Measurements from ENCODE around the gene SYCP2L.
A peak's percentile ranks its signal among the peaks of the same experiment; 100 is the strongest.
"Not testable (repeated sequence)": the region's sequence is repeated elsewhere in the genome, so short reads cannot be mapped to it uniquely, and the experiment has no call there.

The SYCP2L gene

DNA sequence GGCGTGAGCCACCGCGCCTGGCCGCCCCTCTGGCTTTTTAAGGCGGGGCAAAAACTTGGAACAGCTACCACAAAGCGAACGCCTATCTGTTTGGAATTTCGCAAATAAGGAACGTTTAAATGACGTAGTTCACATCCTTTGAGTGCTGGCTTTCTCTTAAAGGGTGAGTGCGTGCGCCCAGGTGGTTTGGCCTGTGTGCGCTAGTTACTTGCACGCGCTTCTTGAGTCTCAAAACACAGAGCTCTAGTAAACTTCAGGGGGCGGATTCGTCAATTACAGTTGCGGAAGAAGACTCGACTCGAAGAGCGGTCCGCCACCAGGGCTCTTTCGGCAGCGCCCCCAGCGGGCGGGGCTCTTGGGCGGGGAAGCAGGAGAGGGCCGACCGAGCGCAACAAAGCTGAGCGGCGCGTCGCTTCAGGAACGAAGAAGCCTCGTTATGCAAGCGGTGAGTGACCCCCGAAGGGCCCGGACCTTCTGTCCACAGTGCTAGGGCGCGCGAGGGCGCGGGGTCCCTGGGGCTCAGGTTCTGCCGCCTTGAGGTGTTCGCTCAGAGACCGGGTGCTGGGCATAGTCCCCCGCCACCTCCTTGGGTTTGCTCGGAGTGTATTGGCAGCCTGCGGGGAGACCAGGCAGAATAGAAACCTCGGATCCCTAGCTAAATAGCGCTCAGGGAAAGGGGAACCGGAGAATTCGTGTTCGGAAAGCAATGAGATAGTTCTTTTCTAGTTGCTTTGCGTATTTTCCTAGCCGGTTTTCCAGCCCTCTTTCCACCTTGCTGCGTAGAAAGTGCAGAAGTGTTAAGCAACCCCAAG is at the start of gene SYCP2L:
SYCP2L (plus strand) TSS at position 362 of the 812 bp plus-strand sequence; CDS start at position 437, 75 bp downstream.
- DNase-seq (ENCODE audit: low read depth, low spot score), result no peak

DNA sequence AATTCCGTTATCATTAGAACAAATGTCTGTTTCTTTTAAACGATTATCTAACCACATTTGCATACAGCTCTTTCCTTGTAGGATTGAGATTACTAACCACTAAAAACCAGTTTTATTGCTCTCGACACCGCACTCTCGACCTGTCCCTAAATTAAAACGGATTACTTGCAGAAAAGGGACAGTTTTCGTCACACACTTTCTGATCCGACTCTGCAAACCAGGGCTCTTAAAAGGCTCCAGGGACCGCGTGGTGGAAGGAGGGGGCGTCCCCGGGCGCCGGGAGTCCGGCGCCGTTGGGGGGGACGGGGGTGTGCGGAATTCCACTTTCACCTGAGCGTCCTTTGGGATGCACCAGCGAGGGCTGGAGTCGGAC is 49.2 kb upstream of the SYCP2L start:
- no peak for DNase-seq (ENCODE audit: low read depth, low spot score)

DNA sequence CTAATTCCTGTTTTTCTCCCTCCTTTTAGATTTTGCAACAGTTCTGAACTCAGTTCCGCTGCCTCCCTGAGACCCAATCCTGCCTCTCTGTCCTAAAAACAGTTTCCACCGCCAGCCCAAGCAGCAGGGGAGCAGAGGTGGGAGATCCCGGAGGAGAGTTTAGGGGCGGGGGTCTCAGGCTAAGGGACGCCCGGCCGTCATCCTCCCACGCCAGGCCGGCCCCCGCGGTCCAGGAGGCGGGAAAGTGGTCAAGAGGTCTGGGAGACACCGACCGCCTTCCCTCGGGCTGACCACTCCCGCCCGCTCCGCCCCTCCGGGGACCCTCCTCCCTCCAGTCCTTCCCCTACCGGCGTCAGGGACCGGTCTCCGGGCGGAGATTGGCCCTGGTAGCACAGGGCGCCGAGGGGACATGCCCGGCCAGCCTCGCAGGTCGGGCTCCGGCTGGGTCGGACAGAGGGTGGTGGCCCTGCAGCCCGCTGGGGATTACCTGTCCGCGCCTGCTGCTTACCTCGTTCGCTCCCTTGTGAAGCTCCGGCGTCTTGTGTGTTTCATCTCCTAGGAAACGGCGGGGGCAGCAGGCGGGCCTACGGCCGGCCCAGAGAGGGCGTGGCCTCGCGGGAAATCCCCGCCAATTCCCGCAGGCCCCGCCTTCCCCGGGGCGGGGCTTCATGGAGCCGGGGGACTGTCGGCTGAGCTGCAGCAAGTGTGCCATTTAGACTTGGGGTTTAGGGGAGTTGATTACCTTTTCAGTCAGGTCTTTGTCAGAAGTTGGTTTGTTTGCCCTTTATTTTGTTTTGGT is 48.7 kb upstream of the SYCP2L start, which contains the start of gene MAK:
MAK (minus strand) TSS at position 545 of the 799 bp plus-strand sequence. CDS start 7,891 bp downstream, outside the sequence.
- DNase-seq (ENCODE audit: low read depth, low spot score), result peak; percentile 54

GRCh38 chr6:10838794-10839333 is 48.0 kb upstream of the SYCP2L start:
- no peak for DNase-seq (ENCODE audit: low read depth, low spot score)

DNA sequence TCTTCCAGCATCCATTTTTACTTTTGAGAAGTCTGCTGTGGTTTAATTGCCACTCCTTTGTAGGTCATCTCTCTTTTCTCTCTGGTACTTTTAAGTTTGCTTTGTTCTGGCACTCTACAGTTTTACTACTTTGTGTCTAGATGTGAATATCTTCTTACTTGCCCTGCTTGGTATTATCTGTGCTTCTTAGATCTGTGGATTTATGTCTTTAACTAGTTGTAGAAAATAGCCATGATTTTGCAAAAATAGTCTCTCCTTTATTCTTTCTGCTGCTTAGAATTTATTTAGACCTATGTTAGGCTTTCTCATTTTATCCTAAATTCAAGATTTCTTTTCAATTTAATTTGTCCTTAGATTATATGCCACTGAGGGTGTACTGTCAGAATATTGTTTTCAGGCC is 43.3 kb upstream of the SYCP2L start:
- DNase-seq (ENCODE audit: low read depth, low spot score), result no peak

- DNase-seq (ENCODE audit: low read depth, low spot score), result no peak
Measured at GRCh38 chr6:10847684-10848083, 39.2 kb upstream of the SYCP2L start.

GRCh38 chr6:10849901-10850300 is 37.0 kb upstream of the SYCP2L start:
- DNase-seq (ENCODE audit: low read depth, low spot score), result no peak

- no peak for DNase-seq (ENCODE audit: low read depth, low spot score)
Measured at GRCh38 chr6:10850728-10851127, 36.1 kb upstream of the SYCP2L start.

DNA sequence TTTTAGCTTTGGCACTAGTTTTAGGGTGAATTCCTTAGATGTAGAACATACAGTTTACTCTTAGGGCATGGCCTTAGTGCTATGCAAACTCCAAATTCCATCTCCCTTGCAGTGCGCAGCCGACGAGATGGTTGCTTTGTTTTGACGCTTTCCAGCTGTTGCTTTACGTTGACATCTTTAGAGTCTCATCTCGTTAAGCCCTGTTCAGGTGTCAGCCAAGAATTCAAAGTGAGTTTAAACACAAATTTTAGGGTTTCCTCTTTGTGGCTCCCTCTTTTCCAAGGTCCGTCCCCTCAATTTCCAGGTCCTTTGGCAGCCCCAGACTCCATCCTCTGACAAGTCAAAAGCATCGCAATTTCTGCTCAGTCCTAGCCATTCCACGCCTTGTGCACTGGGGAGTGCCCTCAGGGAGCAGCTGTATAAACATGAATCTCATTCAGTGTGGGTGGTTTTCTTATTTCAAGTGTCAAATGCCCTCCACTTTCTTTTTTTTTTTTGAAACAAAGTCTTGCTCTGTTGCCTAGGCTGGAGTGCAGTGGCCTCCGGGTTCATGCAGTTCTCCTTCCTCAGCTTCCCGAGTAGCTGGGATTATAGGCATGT is 34.4 kb upstream of the SYCP2L start:
- DNase-seq (ENCODE audit: low read depth, low spot score), result no peak

GRCh38 chr6:10853849-10854300 is 33.0 kb upstream of the SYCP2L start:
- not testable (repeated sequence) for DNase-seq (ENCODE audit: low read depth, low spot score)

DNA sequence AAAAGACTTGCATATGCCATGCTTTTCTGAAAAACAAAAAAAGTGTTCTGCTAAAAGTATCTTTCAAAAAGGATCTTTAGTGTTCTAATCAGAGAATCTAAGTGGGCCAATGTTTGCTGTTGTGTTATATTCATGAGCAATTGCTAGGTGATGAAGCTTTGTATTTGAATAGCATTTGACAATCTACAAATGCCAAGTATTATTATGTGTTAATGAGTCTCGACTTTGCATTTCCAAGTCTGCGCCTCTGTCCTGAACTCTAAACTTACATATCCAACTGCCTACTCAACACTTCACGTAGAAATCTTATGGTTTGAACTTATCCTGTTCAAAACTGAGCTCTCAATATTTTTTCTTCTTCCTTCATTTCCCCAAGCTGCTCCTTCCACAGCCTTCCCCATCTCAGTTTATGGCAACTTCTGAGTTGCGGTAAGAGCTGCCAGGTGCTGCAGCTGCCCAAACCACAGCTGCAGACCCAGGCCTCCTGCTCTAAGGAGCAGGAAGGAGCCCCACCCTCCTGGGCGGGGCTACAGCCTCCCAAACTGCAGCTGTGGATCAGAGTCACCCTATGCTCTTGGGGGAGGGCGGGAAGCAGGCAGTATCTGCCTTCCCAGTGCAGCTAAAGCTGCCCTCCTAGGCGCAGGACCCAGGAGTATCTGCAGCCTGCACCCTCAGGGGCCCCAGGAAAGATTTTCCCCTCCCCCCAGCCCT is 31.8 kb upstream of the SYCP2L start:
- no peak for DNase-seq (ENCODE audit: low read depth, low spot score)

DNA sequence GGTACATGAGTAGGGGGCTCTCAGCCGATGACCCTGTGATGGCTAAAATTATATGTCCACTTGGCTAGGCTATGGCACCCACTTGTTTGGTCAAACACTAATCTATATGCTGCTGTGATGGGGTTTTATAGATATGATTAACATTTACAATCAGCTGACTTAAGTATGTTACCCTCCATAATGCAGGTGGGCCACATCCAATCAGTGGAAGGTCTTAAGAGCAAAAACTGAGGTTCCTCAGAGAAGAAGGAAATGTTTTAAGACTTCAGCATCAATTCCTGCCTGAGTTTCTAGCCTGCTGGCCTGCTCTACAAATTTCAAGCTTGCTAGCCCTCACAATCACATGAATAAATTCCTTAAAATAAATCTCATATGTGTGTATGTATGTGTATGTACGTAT is 29.6 kb upstream of the SYCP2L start:
- no peak for DNase-seq (ENCODE audit: low read depth, low spot score)

GRCh38 chr6:10861086-10861485 is 25.8 kb upstream of the SYCP2L start:
- DNase-seq (ENCODE audit: low read depth, low spot score), result no peak

DNA sequence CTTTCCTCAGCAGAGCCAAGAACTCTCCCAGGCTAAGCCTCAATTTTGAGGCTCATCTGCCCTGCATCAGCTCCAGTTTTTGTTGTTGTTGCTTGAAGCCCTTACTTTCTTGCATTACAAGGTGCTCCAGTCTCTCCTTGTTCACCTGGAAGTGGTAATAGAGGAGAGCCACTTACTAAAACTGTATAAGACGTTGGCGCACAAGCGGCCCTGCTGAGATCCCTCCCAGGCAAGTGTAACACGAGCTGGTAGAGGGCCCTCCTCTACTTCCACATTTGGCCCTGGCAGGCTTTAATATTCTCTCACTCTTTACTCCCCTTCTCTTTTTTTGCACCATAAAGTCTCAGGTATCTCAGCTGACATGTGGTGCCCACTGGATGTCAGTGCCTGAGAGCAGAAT is 24.5 kb upstream of the SYCP2L start:
- no peak for DNase-seq (ENCODE audit: low read depth, low spot score)

DNA sequence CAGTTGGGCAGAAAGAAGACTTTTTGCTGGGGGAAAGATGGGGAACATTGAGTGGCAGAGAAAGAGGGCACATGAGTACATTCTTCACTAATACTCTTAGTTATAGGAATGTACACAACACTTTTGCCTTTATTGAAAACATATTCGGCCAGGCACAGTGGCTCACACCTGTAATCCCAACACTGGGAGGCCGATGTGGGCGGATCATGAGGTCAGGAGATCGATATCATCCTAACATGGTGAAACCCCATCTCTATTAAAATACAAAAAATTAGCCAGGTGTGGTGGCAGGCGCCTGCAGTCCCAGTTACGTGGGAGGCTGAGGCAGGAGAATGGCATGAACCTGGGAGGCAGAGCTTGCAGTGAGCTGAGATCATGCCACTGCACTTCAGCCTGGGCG is 23.8 kb upstream of the SYCP2L start:
- not testable (repeated sequence) for DNase-seq (ENCODE audit: low read depth, low spot score)

DNA sequence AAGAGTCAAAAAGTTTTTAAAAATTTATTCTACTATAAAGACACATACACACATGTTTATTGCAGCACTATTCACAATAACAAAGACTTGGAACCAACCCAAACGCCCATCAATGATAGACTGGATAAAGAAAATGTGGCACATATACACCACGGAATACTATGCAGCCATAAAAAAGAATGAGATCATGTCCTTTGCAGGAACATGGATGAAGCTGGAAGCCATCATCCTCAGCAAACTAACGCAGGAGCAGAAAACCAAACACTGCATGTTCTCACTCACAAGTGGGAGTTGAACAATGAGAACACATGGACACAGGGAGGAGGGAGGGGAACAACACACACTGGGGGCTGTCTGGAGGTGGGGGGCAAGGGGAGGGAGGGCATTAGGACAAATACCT is 20.1 kb upstream of the SYCP2L start:
- DNase-seq (ENCODE audit: low read depth, low spot score), result not testable (repeated sequence)

- no peak for DNase-seq (ENCODE audit: low read depth, low spot score)
Measured at GRCh38 chr6:10867952-10868351, 18.9 kb upstream of the SYCP2L start.

DNA sequence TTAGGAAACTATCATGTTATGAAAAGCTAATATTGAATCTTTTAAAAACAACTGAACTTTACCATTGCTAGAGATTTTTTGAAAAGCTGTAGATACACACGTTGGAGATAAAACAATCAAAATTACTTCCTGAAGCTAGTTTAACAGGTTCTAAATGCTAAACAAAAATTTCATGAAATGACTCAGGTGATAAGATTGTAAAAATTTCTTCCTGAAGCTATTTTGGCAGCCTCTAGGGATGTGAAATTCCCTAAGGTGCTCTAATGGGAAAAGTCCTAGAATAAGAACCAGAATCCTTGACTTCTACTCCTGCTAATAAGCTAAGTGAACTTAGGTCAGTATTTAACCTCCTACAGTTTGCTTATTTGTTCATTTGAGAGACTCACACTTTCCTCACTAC is 13.5 kb upstream of the SYCP2L start:
- no peak for DNase-seq (ENCODE audit: low read depth, low spot score)

DNA sequence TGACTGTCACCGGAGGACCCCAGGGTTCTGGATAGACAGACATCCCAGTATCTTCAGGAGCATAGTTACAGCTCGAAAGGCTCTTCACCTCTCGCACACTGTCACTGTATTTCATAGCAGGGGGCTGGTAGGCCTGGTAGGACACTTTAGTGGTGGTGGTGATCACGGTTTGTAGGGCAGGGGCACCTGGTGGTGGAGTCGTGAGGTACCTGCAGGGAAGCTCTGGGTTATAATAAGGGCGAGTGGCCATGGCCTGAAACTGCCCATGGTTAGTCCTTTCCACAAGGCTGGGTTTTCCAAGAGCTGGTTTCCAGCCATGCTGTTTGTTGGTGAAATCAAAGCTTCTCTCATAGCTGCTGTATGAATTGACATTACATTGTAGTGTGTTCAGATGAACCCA is 12.6 kb upstream of the SYCP2L start:
- no peak for DNase-seq (ENCODE audit: low read depth, low spot score)

GRCh38 chr6:10875026-10875425 is 11.8 kb upstream of the SYCP2L start:
- no peak for DNase-seq (ENCODE audit: low read depth, low spot score)

DNA sequence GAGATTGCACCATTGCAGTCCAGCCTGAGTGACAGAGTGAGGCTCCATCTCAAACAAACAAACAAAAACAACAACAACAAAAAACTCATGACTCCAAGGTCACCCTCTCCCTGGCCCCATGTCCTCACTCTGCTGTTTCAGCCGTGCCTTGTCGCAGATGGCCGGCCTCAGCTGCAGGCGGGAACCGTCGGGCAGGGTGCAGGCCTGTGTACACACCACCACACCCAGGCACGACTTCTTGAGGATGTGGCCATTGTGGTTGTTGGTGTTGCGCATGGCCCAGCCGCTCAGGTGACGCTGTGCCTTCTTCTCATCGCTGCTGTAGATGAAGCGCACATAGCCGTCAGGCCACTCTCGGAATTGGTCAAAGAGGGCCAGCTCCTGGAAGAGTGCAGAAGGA is 9.8 kb upstream of the SYCP2L start:
- no peak for DNase-seq (ENCODE audit: low read depth, low spot score)

Measured in brain pericyte (primary cell).